GM03348 (cell line): ENCODE data around the gene ZNF428.

Experiments used
- DNase-seq: peaks from one replicate; pipeline ENCODE4 v3.0.0; 2012; ENCODE audit warnings: low spot score

Gene ZNF428

DNA sequence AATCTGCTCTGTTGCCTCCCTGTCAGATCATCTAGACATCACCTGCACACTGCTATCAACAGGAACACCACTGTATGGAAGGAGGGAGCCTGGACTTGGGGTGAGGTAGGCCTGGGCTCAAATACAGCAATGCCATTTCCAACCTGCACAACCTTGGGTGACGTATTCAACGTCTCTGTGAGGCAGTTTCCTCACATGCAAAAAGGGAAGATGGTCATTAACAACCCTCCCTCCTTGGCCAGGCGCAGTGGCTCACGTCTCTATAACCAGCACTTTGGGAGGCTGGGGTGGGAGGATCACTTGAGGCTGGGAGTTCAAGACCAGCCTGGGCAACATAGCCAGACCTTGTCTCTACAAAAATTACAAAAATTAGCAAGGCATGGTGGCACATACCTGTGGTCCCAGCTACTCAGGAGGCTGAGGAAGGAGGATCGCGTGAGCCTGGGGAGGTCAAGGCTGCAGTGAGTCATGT lies 57.2 kb downstream of the ZNF428 start:
- no peak for DNase-seq

DNA sequence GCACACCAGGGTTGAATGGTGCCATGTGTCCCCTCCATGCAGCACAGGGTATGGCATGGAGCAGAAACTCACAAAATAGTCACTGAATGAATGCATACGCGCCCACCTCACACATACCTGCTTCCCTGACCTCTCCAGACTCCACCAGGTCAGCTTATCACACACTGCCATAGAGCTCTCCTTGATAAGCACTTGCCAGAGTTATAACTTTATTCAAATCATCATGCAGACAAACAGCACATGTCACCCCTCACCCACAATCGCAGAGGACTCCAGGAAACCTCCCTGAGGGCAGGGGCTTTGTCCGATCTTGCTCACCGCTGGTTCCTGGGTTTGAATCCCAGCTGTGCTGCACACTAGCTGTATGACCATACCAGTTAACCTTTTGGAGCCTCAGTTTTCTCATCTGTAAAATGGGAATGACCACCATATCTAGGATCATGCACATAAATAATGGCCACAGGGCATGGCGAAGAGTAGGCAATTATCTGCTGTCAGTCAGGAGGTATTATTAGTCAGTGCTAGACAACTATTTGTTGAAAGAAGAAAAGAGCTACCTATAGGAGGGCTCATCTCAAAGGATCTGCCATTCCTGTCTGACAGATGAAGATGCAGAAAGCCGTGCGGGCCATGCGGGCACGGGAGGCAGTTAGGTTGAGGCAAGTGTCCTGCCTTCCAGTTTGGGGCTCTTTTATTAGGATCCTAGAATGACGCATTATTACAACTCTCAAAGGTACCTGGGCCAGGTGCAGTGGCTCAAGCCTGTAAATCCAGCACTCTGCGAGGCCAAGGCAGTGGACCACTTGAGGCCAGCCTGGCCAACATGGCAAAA lies 58.1 kb downstream of the ZNF428 start:
- DNase-seq: no peak

DNA sequence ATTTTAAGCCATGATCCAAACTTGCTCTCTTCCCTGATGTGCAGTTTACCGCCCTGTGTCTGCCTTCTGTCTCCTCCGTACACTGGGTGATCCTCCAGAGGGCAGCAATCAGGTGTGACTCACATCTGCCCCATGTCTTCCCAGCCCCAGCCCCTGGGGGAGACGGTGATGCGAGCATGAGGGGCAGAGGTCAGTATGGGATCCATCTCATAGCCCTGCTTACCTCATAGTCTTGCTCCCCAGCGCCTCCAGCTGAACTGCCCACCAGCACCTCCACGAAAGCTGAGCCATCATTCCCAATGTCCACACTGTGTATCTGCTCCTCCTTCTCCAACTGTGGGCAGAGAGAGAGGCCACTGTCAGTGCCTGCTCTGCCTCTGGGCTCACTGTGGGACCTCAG lies 58.7 kb downstream of the ZNF428 start:
- no peak for DNase-seq
